CD14-positive monocyte (primary cell): ENCODE measurements around the gene STK4. TPM values are rescaled to one million over a fixed set of nuclear protein-coding genes. Genes with fewer than 3 reads are reported as not detected.

Source experiments
- DNase-seq, 3 donors: peaks; one replicate each; pipeline ENCODE4 v3.0.0-alpha.2; 2011 to 2022
- H2AFZ ChIP-seq: 2 replicates; pipeline ENCODE4 v1.6.0; 2012; ENCODE audit warnings: mild to moderate bottlenecking, low read depth, low read length, inconsistent platforms; ENCODE audit not compliant: insufficient read depth, poor library complexity, severe bottlenecking
- H3K27ac ChIP-seq, 2 donors: 1 replicate in 1 of 2; 2 replicates in 1 of 2; pipeline ENCODE4 v1.5.1; 2012 to 2013; ENCODE audit warnings: low read length in 2 of 2, control low read depth in 1 of 2, inconsistent platforms in 1 of 2, low read depth in 1 of 2, mild to moderate bottlenecking in 1 of 2
- H3K27me3 ChIP-seq, 2 donors: one replicate each; pipeline versions ENCODE4 v1.6.0 to v1.6.1; 2011 to 2013; ENCODE audit warnings: low read length in 2 of 2; ENCODE audit not compliant: control insufficient read depth in 2 of 2, insufficient read depth in 2 of 2
- H3K36me3 ChIP-seq, 2 donors: replicated peaks in 1 of 2; 1 replicate in 1 of 2; 2 replicates in 1 of 2; pipeline versions ENCODE4 v1.5.1 to v1.6.1; 2012 to 2013; ENCODE audit warnings: low read length in 2 of 2, control low read depth in 1 of 2, inconsistent platforms in 1 of 2, mild to moderate bottlenecking in 1 of 2; ENCODE audit not compliant: insufficient read depth in 2 of 2, control insufficient read depth in 1 of 2
- H3K4me1 ChIP-seq, 2 donors: 1 replicate in 1 of 2; 2 replicates in 1 of 2; pipeline versions ENCODE4 v1.5.1 to v1.6.1; 2012 to 2013; ENCODE audit warnings: low read length in 2 of 2, control low read depth in 1 of 2, inconsistent platforms in 1 of 2, mild to moderate bottlenecking in 1 of 2, moderate library complexity in 1 of 2; ENCODE audit not compliant: insufficient read depth in 2 of 2, control insufficient read depth in 1 of 2
- H3K4me2 ChIP-seq: replicated peaks from 2 replicates; pipeline ENCODE3; 2012; ENCODE audit warnings: low read length, moderate library complexity, mild to moderate bottlenecking; ENCODE audit not compliant: poor library complexity, severe bottlenecking; ENCODE audit errors: extremely low read depth
- H3K4me3 ChIP-seq, 3 experiments: fragments of 200-600 bp in 1 of 3; sonication (generic) in 1 of 3; replicated peaks in 1 of 3; 1 replicate in 2 of 3; 2 replicates in 1 of 3; pipeline ENCODE4 v1.5.1; 2011 to 2013; ENCODE audit warnings: low read length in 3 of 3, mild to moderate bottlenecking in 3 of 3, control low read depth in 2 of 3, low read depth in 2 of 3, inconsistent platforms in 1 of 3, moderate library complexity in 1 of 3
- H3K79me2 ChIP-seq: 2 replicates; pipeline ENCODE4 v1.6.0; 2012; ENCODE audit warnings: mild to moderate bottlenecking, control low read depth, inconsistent platforms, low read length, moderate library complexity; ENCODE audit not compliant: insufficient read depth
- H3K9ac ChIP-seq: 2 replicates; pipeline ENCODE4 v1.6.0; 2017; ENCODE audit warnings: low read length, mild to moderate bottlenecking; ENCODE audit not compliant: insufficient read depth, poor library complexity, severe bottlenecking
- H3K9me3 ChIP-seq, 2 donors: replicated peaks in 1 of 2; 1 replicate in 1 of 2; 2 replicates in 1 of 2; pipeline versions ENCODE4 v1.5.1 to v1.6.1; 2012 to 2013; ENCODE audit warnings: low read length in 2 of 2, control low read depth in 1 of 2; ENCODE audit not compliant: control insufficient read depth in 1 of 2, insufficient read depth in 1 of 2
- H4K20me1 ChIP-seq: 2 replicates; pipeline ENCODE4 v1.6.0; 2012; ENCODE audit warnings: mild to moderate bottlenecking, low read length, control low read depth, moderate library complexity; ENCODE audit not compliant: insufficient read depth
- H3K27ac Mint-ChIP-seq, 7 donors: one replicate each; pipeline ENCODE4 v1.8.0; 2020; ENCODE audit warnings: mild to moderate bottlenecking in 7 of 7, mixed read lengths in 7 of 7, moderate library complexity in 6 of 7, inconsistent platforms in 2 of 7
- H3K27me3 Mint-ChIP-seq, 3 donors: one replicate each; pipeline ENCODE4 v1.8.0; 2021 to 2022; ENCODE audit warnings: low read depth in 3 of 3, mild to moderate bottlenecking in 3 of 3, mixed read lengths in 3 of 3, moderate library complexity in 3 of 3, inconsistent platforms in 1 of 3
- H3K36me3 Mint-ChIP-seq, 2 donors: one replicate each; pipeline ENCODE4 v1.8.0; 2020; ENCODE audit warnings: mixed read lengths in 2 of 2, inconsistent platforms in 1 of 2, mild to moderate bottlenecking in 1 of 2
- H3K4me1 Mint-ChIP-seq: one replicate; pipeline ENCODE4 v1.8.0; 2020; ENCODE audit warnings: mild to moderate bottlenecking, mixed read lengths
- H3K4me3 Mint-ChIP-seq, 2 donors: one replicate each; pipeline ENCODE4 v1.8.0; 2020; ENCODE audit warnings: mild to moderate bottlenecking in 2 of 2, mixed read lengths in 2 of 2, moderate library complexity in 1 of 2
- H3K9me3 Mint-ChIP-seq, 7 donors: one replicate each; pipeline ENCODE4 v1.8.0; 2020 to 2022; ENCODE audit warnings: mixed read lengths in 7 of 7, mild to moderate bottlenecking in 6 of 7, moderate library complexity in 6 of 7, inconsistent platforms in 2 of 7
- CTCF ChIP-seq: fragments of 200-600 bp; IDR thresholded peaks from one replicate; pipeline ENCODE4 v1.8.0; 2022; ENCODE audit warnings: antibody characterized with exemption, mild to moderate bottlenecking
- WGBS: methylation state at CpG from one replicate; pipeline ENCODE4 v1.1.5; 2013; ENCODE audit warnings: missing lambda C conversion rate; ENCODE audit not compliant: insufficient coverage; 5-methylcytosine and 5-hydroxymethylcytosine counted together
- intact Hi-C, 2 donors: fragments of 100-400 bp; cut with micrococcal nuclease; formaldehyde crosslinking; loops; one replicate each; pipeline versions ENCODE4 v1.15.0 to v1.15.1; 2023
- polyA plus RNA-seq, 3 donors: library from polyadenylated mRNA; depleted of rRNA in 1 of 3; unstranded in 2 of 3; stranded (reverse) in 1 of 3; fragments of 300-500 nt in 2 of 3; fragments of >200 nt in 1 of 3; fragmentation: Illumina TruSeq in 2 of 3; gene quantifications; 1 replicate in 2 of 3; 2 replicates in 1 of 3; pipeline ENCODE4 v1.2.3, GENCODE V29; 2012 to 2021

The STK4 gene
- polyA plus RNA-seq, 3 donors: 53.0 to 123 (median 69.9) TPM

- H2AFZ ChIP-seq: no peak within 1 kb of the TSS
- peaks cover 0 to 24% of the 10 kb centered on the region in 2 donors for H3K9me3 ChIP-seq
- H3K9me3 Mint-ChIP-seq: peaks cover 0 to 11% (median 5%) of the 10 kb centered on the region in 7 donors
- peak within 1 kb of the TSS; percentile 13 for H3K4me2 ChIP-seq
- peaks cover 19% of the 10 kb centered on the region for H3K4me1 Mint-ChIP-seq
- H3K27me3 Mint-ChIP-seq: peaks cover 45 to 64% (median 46%) of the 10 kb centered on the region in 3 donors
- intact Hi-C loops: no loop called here
- TF ChIP-seq CTCF: no peak
- H3K27me3 ChIP-seq: peaks cover 43 to 51% of the 10 kb centered on the region in 2 donors
- H3K4me3 Mint-ChIP-seq: peak within 1 kb of the TSS in 1 of 2 donors; percentile 82
- H3K27ac Mint-ChIP-seq: no peak within 1 kb of the TSS
- H3K4me3 ChIP-seq: no peak within 1 kb of the TSS
- no peak within 1 kb of the TSS for H3K9ac ChIP-seq
- 6% methylated on average over 30 of the region's 38 CpGs for whole genome bisulfite sequencing
- no peaks in the 10 kb centered on the region for H3K36me3 ChIP-seq
- H3K79me2 ChIP-seq: no peaks in the 10 kb centered on the region
- DNase-seq: no peak
- H3K4me1 ChIP-seq: peaks cover 10 to 20% of the 10 kb centered on the region in 2 donors
- H4K20me1 ChIP-seq: peaks cover 4% of the 10 kb centered on the region
- no peak within 1 kb of the TSS for H3K27ac ChIP-seq
- peaks cover 0 to 5% of the 10 kb centered on the region in 2 donors for H3K36me3 Mint-ChIP-seq
These were observed 134.4 kb downstream of the STK4 start, which contains the start of gene KCNS1 for GRCh38 chr20:45100563-45101245. KCNS1 (minus strand) TSS chr20:45101127; CDS start chr20:45099236, 1,891 bp downstream.

GRCh38 chr20:45101333-45101850 is 135.1 kb downstream of the STK4 start:
- no peaks in the 10 kb centered on the region for H3K36me3 ChIP-seq
- intact Hi-C loops: no loop called here
- Mint-ChIP-seq H3K4me3 (peak overlapping the region in 1 of 2 donors; percentile 69), H3K36me3 (peaks cover 0 to 5% of the 10 kb centered on the region in 2 donors), H3K4me1 (peaks cover 19% of the 10 kb centered on the region), H3K27ac (no peak overlapping the region), H3K27me3 (peaks cover 42 to 60% (median 48%) of the 10 kb centered on the region in 3 donors), H3K9me3 (peaks cover 0 to 11% (median 5%) of the 10 kb centered on the region in 7 donors)
- no peak overlapping the region for H3K4me2 ChIP-seq
- no peak for DNase-seq
- H3K9me3 ChIP-seq: peaks cover 0 to 24% of the 10 kb centered on the region in 2 donors
- peaks cover 39 to 50% of the 10 kb centered on the region in 2 donors for H3K27me3 ChIP-seq
- H3K4me3 ChIP-seq: no peak overlapping the region
- H3K4me1 ChIP-seq: peaks cover 10 to 20% of the 10 kb centered on the region in 2 donors
- H2AFZ ChIP-seq: no peak overlapping the region
- no peak for TF ChIP-seq CTCF
- H3K27ac ChIP-seq: no peak overlapping the region
- H3K9ac ChIP-seq: no peak overlapping the region
- WGBS: 87% methylated on average over 3 of the region's 6 CpGs
- no peaks in the 10 kb centered on the region for H3K79me2 ChIP-seq
- no peaks in the 10 kb centered on the region for H4K20me1 ChIP-seq
